Measurements from ENCODE around the gene HDDC3.

DNA sequence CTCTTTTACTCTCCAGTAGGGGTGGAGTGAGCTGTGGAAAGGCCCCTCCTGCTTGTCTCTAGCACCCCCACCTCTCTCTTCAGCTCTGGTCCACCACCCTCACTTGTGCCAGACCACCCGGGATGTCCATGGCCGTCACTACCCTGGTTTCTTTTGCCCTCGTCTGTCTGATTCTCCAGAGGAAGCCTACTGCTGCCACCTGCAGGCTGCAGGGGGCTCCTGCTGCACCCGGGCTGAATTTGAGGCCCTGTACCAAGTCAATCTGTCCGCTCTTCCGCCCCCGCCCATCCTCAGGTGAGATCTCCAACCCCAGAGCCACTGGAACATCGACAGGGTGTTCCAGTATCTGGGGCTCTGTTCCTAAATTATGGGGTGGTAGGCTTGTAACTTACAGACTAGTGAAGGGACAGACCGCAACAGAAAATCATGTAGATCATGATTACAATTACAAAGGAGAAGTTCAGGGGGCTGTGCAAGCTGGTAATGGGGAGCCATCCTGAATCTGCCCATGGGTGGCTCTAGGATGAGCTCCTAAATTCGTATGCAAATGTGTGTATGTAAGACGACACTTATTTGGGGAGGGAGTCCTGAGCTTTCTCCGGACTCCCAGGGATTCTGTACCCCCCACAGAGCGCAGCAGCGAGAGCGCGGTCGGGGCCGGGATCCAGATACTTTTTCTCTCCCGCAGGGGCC, 2.1 kb upstream of the HDDC3 start:
- no peak for TF ChIP-seq EZH2 (IDR thresholded peaks at IDR 0.05)
- TF ChIP-seq POLR2AphosphoS5 (IDR thresholded peaks at IDR 0.05; ENCODE audit: borderline replicate concordance, low read depth, low read length), result no peak
